ENCODE measurements around the gene PSPH.

GRCh38 chr7:55983537-55983936 lies 67.7 kb downstream of the PSPH start:
- TF ChIP-seq CTCF (IDR thresholded peaks at IDR 0.05; ENCODE audit: low read depth, low read length, missing input control) (no peak), EGR1 (IDR thresholded peaks at IDR 0.05; ENCODE audit: low read depth in 2 of 2) (no peak), RXRA (IDR thresholded peaks at IDR 0.05) (no peak), ATF3 (IDR thresholded peaks at IDR 0.05) (no peak), TAF1 (conservative IDR thresholded peaks at IDR 0.05) (no peak), MAX (IDR thresholded peaks at IDR 0.05) (no peak), SP1 (IDR thresholded peaks at IDR 0.05) (no peak), RAD21 (IDR thresholded peaks at IDR 0.05) (no peak), JUND (IDR thresholded peaks at IDR 0.05) (no peak), GABPA (IDR thresholded peaks at IDR 0.05 in 1 of 2, conservative IDR thresholded peaks at IDR 0.05 in 1 of 2) (no peak), YY1 (IDR thresholded peaks at IDR 0.05) (no peak), REST (IDR thresholded peaks at IDR 0.05) (no peak)

Measured in liver (tissue), 3 donors.